Activated CD4-positive, alpha-beta T cell treated with anti-CD3 and anti-CD28 coated beads, Interleukin-2, amount 10 ng/mL, durations not matched to agents 24 days and 14 days (primary cell): ENCODE results near the gene ELAVL1. TPM values are rescaled to one million over a fixed set of nuclear protein-coding genes. Genes with fewer than 3 reads are reported as not detected.

Experiments used
- DNase-seq: peaks from one replicate; pipeline ENCODE4 v3.0.0; 2022
- H3K27ac Mint-ChIP-seq: one replicate; pipeline ENCODE4 v1.8.0; 2022; ENCODE audit warnings: mild to moderate bottlenecking, mixed read lengths
- H3K27me3 Mint-ChIP-seq: one replicate; pipeline ENCODE4 v1.8.0; 2022; ENCODE audit warnings: mixed read lengths
- H3K36me3 Mint-ChIP-seq: one replicate; pipeline ENCODE4 v1.8.0; 2022; ENCODE audit warnings: low read depth, mild to moderate bottlenecking, mixed read lengths
- H3K4me1 Mint-ChIP-seq: one replicate; pipeline ENCODE4 v1.8.0; 2021; ENCODE audit warnings: mixed read lengths
- H3K4me3 Mint-ChIP-seq: one replicate; pipeline ENCODE4 v1.8.0; 2022; ENCODE audit warnings: mild to moderate bottlenecking, moderate library complexity, mixed read lengths
- H3K9me3 Mint-ChIP-seq: one replicate; pipeline ENCODE4 v1.8.0; 2021; ENCODE audit warnings: mixed read lengths
- intact Hi-C: fragments of 100-400 bp; cut with micrococcal nuclease; formaldehyde crosslinking; loops from one replicate; pipeline ENCODE4 v1.15.1; 2023
- total RNA-seq: library from RNA; stranded (reverse); gene quantifications from 2 replicates; pipeline ENCODE4 v1.2.3, GENCODE V29; 2022

The ELAVL1 gene
- total RNA-seq, 1 donor from 2014 or later: 191 TPM

DNA sequence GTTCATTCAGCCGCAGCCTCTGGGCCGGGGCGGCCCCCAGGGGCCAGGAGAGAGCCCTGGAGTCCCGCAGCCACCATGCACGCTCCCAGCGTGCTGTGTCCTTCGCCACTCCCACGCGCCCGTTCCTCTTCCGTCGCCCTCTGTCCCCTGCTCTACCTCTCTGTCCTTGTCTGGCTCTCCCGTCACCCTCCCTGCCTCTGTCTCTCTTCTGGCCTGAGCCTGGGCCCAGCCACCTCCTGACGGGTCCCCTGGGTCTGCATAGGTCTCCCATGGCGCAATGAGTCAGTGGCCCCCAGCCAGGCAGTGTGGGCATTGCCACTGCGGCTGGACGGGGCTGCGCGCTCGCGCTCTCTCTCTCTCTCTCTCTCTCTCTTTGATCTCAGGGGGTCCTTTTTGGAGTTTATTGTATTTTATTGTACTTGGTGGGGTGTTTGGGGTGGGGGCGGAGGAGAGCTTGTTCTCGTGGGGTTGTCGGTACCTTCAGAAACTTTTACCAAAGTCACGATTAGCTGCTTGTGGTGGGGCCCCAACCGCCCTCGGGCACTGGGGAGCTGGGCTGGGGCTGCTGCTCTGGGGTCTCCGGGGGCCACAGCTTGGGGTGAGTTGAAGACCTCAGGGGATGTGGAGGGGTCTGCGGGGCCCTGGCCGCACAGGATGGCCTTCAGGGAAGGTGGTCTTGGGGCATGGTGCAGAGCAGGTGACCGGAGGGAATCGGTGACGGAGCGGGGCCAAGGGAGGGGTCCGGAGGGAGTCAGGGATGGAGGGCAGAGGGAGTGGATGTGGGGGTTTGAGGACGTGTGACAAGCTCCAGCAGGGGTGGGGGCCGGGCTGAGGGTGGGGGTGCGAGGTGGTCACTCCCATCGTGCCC is 92.5 kb downstream of the ELAVL1 start:
- H3K9me3 Mint-ChIP-seq: no peaks in the 10 kb centered on the region
- no peak overlapping the region for H3K27ac Mint-ChIP-seq
- H3K4me3 Mint-ChIP-seq: no peak overlapping the region
- no peak for DNase-seq
- peaks cover 16% of the 10 kb centered on the region for H3K27me3 Mint-ChIP-seq
- intact Hi-C loops: no loop called here
- peaks cover 7% of the 10 kb centered on the region for H3K4me1 Mint-ChIP-seq
- H3K36me3 Mint-ChIP-seq: peaks cover 26% of the 10 kb centered on the region

GRCh38 chr19:7912144-7912696 is 93.2 kb downstream of the ELAVL1 start:
- Mint-ChIP-seq H3K4me3 (no peak overlapping the region), H3K27ac (no peak overlapping the region), H3K4me1 (peaks cover 7% of the 10 kb centered on the region), H3K36me3 (peaks cover 30% of the 10 kb centered on the region), H3K9me3 (no peaks in the 10 kb centered on the region), H3K27me3 (peaks cover 14% of the 10 kb centered on the region)
- DNase-seq: no peak
- intact Hi-C loops: no loop called here

DNA sequence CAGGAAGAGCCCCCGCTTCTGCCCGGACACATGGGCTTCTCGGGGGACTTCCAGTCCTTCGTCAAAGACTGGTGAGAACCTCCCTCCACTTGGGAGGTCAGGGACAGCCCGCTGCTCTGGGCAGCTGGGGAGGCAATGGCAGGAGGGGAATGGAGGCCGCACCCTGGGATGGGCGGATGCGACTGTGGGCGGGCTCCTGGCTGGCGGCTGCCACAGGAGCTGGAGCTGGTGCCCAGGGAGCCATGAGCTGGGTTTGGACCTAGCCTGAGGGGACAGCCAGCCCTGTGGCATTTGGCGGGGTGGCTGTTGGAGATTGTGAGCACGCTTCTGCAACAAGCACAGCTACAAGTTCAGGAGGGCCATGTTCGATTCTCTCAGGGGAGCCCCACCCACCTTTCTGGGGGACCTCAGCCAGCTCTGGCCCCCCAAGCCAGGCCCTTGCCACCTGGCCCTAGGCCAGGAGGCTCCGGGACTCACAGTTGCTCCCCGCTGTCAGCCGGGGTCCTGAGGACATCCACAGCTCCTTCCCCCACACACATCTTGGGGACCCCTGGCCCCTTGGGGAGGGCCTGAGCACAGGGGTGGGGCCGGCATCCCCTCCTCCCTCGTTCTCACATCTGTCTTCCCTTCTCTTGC is 93.8 kb downstream of the ELAVL1 start:
- peaks cover 30% of the 10 kb centered on the region for H3K36me3 Mint-ChIP-seq
- intact Hi-C loops: no loop called here
- no peak overlapping the region for H3K4me3 Mint-ChIP-seq
- H3K27ac Mint-ChIP-seq: peak overlapping the region; percentile 62
- H3K27me3 Mint-ChIP-seq: peaks cover 11% of the 10 kb centered on the region
- H3K9me3 Mint-ChIP-seq: no peaks in the 10 kb centered on the region
- peaks cover 7% of the 10 kb centered on the region for H3K4me1 Mint-ChIP-seq
- no peak for DNase-seq

DNA sequence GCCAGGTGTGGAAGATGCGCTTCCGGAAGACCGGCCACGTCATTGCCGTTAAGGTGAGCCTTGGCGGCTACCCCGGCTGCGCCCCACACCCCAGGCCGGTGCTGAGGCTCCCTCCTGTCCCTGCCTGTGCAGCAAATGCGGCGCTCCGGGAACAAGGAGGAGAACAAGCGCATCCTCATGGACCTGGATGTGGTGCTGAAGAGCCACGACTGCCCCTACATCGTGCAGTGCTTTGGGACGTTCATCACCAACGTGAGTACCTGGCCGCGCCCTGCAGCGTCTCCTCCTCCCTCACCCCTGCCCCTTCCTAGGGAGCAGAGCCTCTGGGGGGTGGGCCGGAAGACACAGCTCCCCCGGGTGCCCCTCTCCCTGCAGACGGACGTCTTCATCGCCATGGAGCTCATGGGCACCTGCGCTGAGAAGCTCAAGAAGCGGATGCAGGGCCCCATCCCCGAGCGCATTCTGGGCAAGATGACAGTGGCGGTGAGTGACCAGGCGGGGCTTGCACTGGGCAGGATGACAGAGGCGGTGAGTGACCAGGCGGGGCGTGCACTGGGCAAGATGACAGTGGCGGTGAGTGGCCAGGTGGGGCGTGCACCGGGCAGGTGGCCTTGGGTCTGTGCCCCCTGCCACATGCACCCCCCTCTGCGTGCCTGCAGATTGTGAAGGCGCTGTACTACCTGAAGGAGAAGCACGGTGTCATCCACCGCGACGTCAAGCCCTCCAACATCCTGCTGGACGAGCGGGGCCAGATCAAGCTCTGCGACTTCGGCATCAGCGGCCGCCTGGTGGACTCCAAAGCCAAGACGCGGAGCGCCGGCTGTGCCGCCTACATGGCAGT is 94.9 kb downstream of the ELAVL1 start:
- Mint-ChIP-seq H3K4me1 (peaks cover 8% of the 10 kb centered on the region), H3K9me3 (no peaks in the 10 kb centered on the region), H3K36me3 (peaks cover 33% of the 10 kb centered on the region), H3K27me3 (peaks cover 6% of the 10 kb centered on the region), H3K4me3 (no peak overlapping the region), H3K27ac (no peak overlapping the region)
- intact Hi-C loops: no loop called here
- DNase-seq: no peak

DNA sequence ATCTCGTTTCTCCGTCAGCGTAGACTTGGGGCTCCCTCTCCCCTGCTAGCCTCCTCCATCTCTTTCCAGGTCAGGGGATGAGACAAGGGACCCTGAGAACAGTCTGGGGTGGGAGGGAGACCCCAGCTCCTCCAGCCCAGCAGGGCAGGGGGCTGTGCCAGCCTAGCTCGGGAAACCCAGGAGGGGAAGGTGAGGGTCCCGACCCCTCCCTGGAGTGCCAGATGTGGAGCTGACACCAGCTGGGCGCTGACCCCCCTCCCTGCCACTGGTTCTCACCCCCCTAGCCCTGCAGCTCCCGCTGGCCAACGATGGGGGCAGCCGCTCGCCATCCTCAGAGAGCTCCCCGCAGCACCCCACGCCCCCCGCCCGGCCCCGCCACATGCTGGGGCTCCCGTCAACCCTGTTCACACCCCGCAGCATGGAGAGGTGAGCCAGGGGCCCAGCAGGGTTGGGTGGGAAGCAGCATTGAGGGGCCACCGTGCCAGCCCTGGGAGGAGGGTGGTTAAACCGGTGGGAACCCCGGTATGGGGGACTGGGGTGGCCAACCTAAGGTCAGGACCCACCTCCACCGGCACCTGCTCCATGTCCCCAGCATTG is 95.9 kb downstream of the ELAVL1 start:
- intact Hi-C loops: no loop called here
- no peaks in the 10 kb centered on the region for H3K27me3 Mint-ChIP-seq
- H3K27ac Mint-ChIP-seq: no peak overlapping the region
- no peaks in the 10 kb centered on the region for H3K9me3 Mint-ChIP-seq
- H3K36me3 Mint-ChIP-seq: peaks cover 37% of the 10 kb centered on the region
- H3K4me1 Mint-ChIP-seq: peaks cover 13% of the 10 kb centered on the region
- no peak for DNase-seq
- no peak overlapping the region for H3K4me3 Mint-ChIP-seq

DNA sequence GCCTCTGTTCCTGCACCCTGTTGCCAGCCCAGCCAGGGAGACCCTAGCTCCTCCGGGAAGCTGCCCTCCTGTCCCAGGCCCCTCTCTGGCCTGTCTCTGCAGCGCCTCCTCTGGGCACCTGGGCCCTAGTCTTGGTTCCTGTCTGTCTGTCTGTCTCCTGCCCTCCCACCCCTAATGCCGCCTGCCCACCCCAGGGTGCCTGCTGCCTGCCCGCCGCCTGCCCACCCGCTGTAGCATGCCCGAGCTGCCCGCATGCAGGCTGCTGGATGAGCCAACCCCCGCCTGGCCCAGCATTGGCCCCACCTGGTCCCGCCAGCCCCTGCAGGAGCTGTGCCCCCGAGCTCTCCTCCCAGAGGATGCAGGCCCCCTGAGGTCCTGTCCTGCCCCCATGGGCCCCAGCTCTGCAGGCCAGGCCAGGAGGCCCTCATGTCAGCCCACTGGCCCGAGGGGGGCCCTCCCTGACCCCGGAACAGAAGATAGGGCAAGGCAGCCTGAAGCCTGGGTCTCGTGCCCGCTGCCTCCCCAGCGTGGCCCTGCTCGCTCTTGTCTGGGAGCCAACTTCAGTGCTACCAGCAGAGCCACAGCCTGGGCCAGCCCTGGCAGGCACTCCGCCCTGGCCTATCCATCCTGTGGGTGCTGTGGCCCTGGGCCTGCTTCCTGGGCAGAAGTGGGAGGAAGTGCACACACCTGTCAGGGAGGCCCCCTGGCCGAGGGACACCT is 96.5 kb downstream of the ELAVL1 start:
- DNase-seq: peak; percentile 55
- no peaks in the 10 kb centered on the region for H3K9me3 Mint-ChIP-seq
- H3K4me3 Mint-ChIP-seq: no peak overlapping the region
- H3K4me1 Mint-ChIP-seq: peaks cover 15% of the 10 kb centered on the region
- no peaks in the 10 kb centered on the region for H3K27me3 Mint-ChIP-seq
- H3K36me3 Mint-ChIP-seq: peaks cover 37% of the 10 kb centered on the region
- intact Hi-C loops: no loop called here
- H3K27ac Mint-ChIP-seq: no peak overlapping the region

Other genes starting within 250 kb of the ELAVL1 start
- gene CLEC4M, start 242.4 kb downstream of the ELAVL1 start, total RNA-seq: not detected in 2 replicates
- 4.3 and 5.2 TPM in 2 replicates for gene EVI5L, start 175.4 kb downstream of the ELAVL1 start, total RNA-seq
- 0.21 TPM in 2 replicates for gene PRR36, start 131.3 kb downstream of the ELAVL1 start, total RNA-seq
- gene LRRC8E, start 117.1 kb downstream of the ELAVL1 start, total RNA-seq: not detected in 2 replicates
- gene MAP2K7, start 101.8 kb downstream of the ELAVL1 start, total RNA-seq: 46.7 and 47.6 TPM in 2 replicates
- gene TGFBR3L, start 90.8 kb downstream of the ELAVL1 start, total RNA-seq: 5.3 and 8.5 TPM in 2 replicates
- 21.8 and 23.2 TPM in 2 replicates for gene SNAPC2, start 85.3 kb downstream of the ELAVL1 start, total RNA-seq
- gene CTXN1, start 79.5 kb downstream of the ELAVL1 start, total RNA-seq: 1.8 and 2.0 TPM in 2 replicates
- 110 and 111 TPM in 2 replicates for gene TIMM44, start 62.0 kb downstream of the ELAVL1 start, total RNA-seq
- not detected in 2 replicates for gene CCL25, start 47.1 kb upstream of the ELAVL1 start, total RNA-seq
- gene FBN3, start 144.0 kb upstream of the ELAVL1 start, total RNA-seq: not detected in 2 replicates
- gene CERS4, start 203.7 kb upstream of the ELAVL1 start, total RNA-seq: 30.3 and 30.6 TPM in 2 replicates